Measurements from ENCODE around the gene NAP1L4.
A peak's percentile ranks its signal among the peaks of the same experiment; 100 is the strongest.

The NAP1L4 gene

DNA sequence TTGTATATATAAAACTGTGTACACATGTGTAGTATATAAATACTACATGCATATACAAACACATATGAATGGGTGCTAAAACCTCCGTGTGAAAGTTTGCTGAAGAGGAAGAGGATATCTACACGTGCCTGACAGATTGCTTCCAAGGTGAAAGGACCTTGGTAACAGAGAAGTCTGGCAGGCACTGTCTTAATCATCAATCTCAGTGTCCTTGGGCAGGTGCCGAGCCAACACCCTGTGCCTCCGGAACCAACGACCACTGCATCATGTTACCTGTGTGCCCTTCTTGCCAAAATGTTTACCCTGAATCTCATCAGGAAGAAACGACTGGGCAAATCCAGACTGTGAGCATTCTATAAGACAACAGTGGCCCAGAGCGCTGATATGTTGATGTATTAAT is 15.0 kb downstream of the NAP1L4 start:
- Histone ChIP-seq H3K4me2 (ENCODE audit: low read length) (no peak overlapping the region), H3K79me2 (ENCODE audit: insufficient read depth, low read length) (peaks cover 42% of the 10 kb centered on the region), H4K20me1 (ENCODE audit: insufficient read depth, low read length) (no peaks in the 10 kb centered on the region), H3K9ac (ENCODE audit: low read length) (no peak overlapping the region), H3K4me1 (ENCODE audit: insufficient read depth, low read length, severe bottlenecking) (no peaks in the 10 kb centered on the region), H3F3A (ENCODE audit: insufficient read depth, low read length) (no peaks in the 10 kb centered on the region), H3K4me3 (ENCODE audit: low read depth, low read length, poor library complexity, severe bottlenecking) (no peak overlapping the region), H3K27ac (ENCODE audit: low read depth, low read length, poor library complexity, severe bottlenecking) (no peak overlapping the region), H3K27me3 (ENCODE audit: insufficient read depth, low read length) (no peaks in the 10 kb centered on the region), H3K9me3 (ENCODE audit: low read length) (no peaks in the 10 kb centered on the region), H2AFZ (ENCODE audit: low read length) (no peak overlapping the region), H3K36me3 (ENCODE audit: insufficient read depth, low read length) (peaks cover 83% of the 10 kb centered on the region), H3K9me2 (ENCODE audit: low read depth, low read length) (no peaks in the 10 kb centered on the region)
- TF ChIP-seq, protein P1, sequence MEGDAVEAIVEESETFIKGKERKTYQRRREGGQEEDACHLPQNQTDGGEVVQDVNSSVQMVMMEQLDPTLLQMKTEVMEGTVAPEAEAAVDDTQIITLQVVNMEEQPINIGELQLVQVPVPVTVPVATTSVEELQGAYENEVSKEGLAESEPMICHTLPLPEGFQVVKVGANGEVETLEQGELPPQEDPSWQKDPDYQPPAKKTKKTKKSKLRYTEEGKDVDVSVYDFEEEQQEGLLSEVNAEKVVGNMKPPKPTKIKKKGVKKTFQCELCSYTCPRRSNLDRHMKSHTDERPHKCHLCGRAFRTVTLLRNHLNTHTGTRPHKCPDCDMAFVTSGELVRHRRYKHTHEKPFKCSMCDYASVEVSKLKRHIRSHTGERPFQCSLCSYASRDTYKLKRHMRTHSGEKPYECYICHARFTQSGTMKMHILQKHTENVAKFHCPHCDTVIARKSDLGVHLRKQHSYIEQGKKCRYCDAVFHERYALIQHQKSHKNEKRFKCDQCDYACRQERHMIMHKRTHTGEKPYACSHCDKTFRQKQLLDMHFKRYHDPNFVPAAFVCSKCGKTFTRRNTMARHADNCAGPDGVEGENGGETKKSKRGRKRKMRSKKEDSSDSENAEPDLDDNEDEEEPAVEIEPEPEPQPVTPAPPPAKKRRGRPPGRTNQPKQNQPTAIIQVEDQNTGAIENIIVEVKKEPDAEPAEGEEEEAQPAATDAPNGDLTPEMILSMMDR (IDR thresholded peaks at IDR 0.05; ENCODE audit: low read length) = no peak
- TF ChIP-seq EZH2 (IDR thresholded peaks at IDR 0.05; ENCODE audit: borderline replicate concordance, low read length) = no peak

DNA sequence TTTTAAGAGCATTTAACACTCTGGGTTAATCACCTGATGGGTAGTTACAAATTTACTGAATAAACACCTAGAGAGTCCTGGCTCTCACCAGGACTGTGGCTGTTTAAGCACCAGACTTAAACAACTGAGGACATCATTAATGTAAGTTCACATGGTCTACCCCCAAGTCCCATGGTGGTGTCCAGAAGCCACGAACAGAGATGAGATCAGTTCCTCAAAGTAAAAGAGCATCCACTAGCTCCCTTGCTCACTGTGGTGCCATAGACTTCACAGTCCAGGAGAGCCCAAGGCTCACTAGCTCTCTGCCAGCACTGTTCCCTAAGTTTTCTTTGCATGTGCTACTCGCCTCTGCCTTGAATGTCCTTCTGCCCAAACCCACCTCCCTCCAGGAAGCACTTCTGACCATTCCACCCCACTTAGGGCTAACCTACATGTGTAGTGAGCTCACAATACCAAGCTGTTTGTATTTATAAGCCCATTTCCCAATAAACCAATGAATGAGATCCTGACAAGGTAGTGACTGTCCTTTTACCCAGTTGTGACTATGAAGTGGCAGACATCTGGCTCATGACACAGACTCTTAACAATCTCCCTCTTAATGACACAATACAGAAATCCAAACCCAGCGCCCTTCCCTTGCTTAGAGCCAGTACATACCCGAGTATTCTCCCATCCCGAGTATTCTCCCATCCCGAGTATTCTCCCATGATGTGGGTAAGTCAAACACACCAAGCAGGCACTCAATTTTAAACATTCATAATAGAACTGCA is 15.7 kb downstream of the NAP1L4 start:
- Histone ChIP-seq H3K9me2 (ENCODE audit: low read depth, low read length) (no peaks in the 10 kb centered on the region), H3K4me2 (ENCODE audit: low read length) (no peak overlapping the region), H3K4me1 (ENCODE audit: insufficient read depth, low read length, severe bottlenecking) (no peaks in the 10 kb centered on the region), H3K27ac (ENCODE audit: low read depth, low read length, poor library complexity, severe bottlenecking) (no peak overlapping the region), H3K27me3 (ENCODE audit: insufficient read depth, low read length) (no peaks in the 10 kb centered on the region), H3K4me3 (ENCODE audit: low read depth, low read length, poor library complexity, severe bottlenecking) (no peak overlapping the region), H3K79me2 (ENCODE audit: insufficient read depth, low read length) (peaks cover 36% of the 10 kb centered on the region), H2AFZ (ENCODE audit: low read length) (no peak overlapping the region), H3K9me3 (ENCODE audit: low read length) (no peaks in the 10 kb centered on the region), H3K9ac (ENCODE audit: low read length) (no peak overlapping the region), H3F3A (ENCODE audit: insufficient read depth, low read length) (no peaks in the 10 kb centered on the region), H3K36me3 (ENCODE audit: insufficient read depth, low read length) (peaks cover 85% of the 10 kb centered on the region), H4K20me1 (ENCODE audit: insufficient read depth, low read length) (no peaks in the 10 kb centered on the region)
- TF ChIP-seq, protein P1 (IDR thresholded peaks at IDR 0.05; ENCODE audit: low read length) = no peak
- no peak for TF ChIP-seq EZH2 (IDR thresholded peaks at IDR 0.05; ENCODE audit: borderline replicate concordance, low read length)

DNA sequence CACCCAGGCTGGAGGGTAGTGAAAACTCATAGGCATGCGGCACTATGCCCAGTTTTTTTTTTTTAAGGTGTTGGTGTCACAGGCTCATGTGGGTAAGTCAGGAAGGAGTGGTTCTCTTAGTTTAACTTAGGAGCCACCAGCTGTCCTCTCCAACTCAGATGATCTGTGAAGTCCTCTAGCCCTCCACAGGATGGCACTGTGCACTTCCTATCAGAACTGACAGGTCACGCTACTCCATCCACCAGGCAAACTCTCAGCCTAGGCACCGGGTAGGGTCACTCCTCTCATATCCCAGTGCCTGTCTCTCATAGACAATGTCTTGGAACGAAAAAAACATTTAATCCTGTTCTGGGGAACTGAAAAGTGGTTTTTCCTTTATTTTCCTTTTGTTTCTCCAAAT is 16.5 kb downstream of the NAP1L4 start:
- Histone ChIP-seq H3K79me2 (ENCODE audit: insufficient read depth, low read length) (peaks cover 27% of the 10 kb centered on the region), H4K20me1 (ENCODE audit: insufficient read depth, low read length) (no peaks in the 10 kb centered on the region)

More for the DNA sequence above, 16.5 kb downstream of the NAP1L4 start:
- no peaks in the 10 kb centered on the region for H3K9me2 ChIP-seq (ENCODE audit: low read depth, low read length)
- no peak overlapping the region for H3K4me3 ChIP-seq (ENCODE audit: low read depth, low read length, poor library complexity, severe bottlenecking)
- H3K27ac ChIP-seq (ENCODE audit: low read depth, low read length, poor library complexity, severe bottlenecking) = no peak overlapping the region
- H2AFZ ChIP-seq (ENCODE audit: low read length) = no peak overlapping the region
- no peaks in the 10 kb centered on the region for H3K27me3 ChIP-seq (ENCODE audit: insufficient read depth, low read length)
- peaks cover 94% of the 10 kb centered on the region for H3K36me3 ChIP-seq (ENCODE audit: insufficient read depth, low read length)
- no peaks in the 10 kb centered on the region for H3F3A ChIP-seq (ENCODE audit: insufficient read depth, low read length)
- TF ChIP-seq, protein P1 (IDR thresholded peaks at IDR 0.05; ENCODE audit: low read length) = peak; percentile 56
- TF ChIP-seq EZH2 (IDR thresholded peaks at IDR 0.05; ENCODE audit: borderline replicate concordance, low read length) = no peak
- no peak overlapping the region for H3K9ac ChIP-seq (ENCODE audit: low read length)
- no peaks in the 10 kb centered on the region for H3K9me3 ChIP-seq (ENCODE audit: low read length)
- H3K4me1 ChIP-seq (ENCODE audit: insufficient read depth, low read length, severe bottlenecking) = no peaks in the 10 kb centered on the region
- H3K4me2 ChIP-seq (ENCODE audit: low read length) = no peak overlapping the region

All from OCI-LY1 (cell line).